KOPT-K1 (cell line): ENCODE measurements around the gene RRP9.

Experiments used
- H3K27ac ChIP-seq: fragments of 200-600 bp; sonication (generic); 2 replicates; pipeline ENCODE4 v1.5.1; 2016; ENCODE audit warnings: antibody characterized with exemption, mild to moderate bottlenecking, low read depth, low read length; ENCODE audit not compliant: poor library complexity, severe bottlenecking
- H3K36me3 ChIP-seq: fragments of 200-600 bp; sonication (generic); 2 replicates; pipeline ENCODE4 v1.5.1; 2017; ENCODE audit warnings: antibody characterized with exemption, mild to moderate bottlenecking, low read length, moderate library complexity; ENCODE audit not compliant: insufficient read depth
- H3K9me3 ChIP-seq: fragments of 200-600 bp; sonication (generic); 2 replicates; pipeline ENCODE4 v1.5.1; 2017; ENCODE audit warnings: antibody characterized with exemption, low read length, mild to moderate bottlenecking; ENCODE audit not compliant: insufficient read depth, poor library complexity, severe bottlenecking

RRP9 gene

GRCh38 chr3:51964521-51964920, 22.8 kb upstream of the RRP9 start:
- no peaks in the 10 kb centered on the region for H3K36me3 ChIP-seq
- H3K27ac ChIP-seq = no peak overlapping the region
- H3K9me3 ChIP-seq = no peaks in the 10 kb centered on the region

- no peaks in the 10 kb centered on the region for H3K36me3 ChIP-seq
- no peak overlapping the region for H3K27ac ChIP-seq
Observed at GRCh38 chr3:51963951-51964451, 22.3 kb upstream of the RRP9 start.

GRCh38 chr3:51962854-51963530, 21.3 kb upstream of the RRP9 start:
- Histone ChIP-seq H3K36me3 (no peaks in the 10 kb centered on the region), H3K9me3 (no peaks in the 10 kb centered on the region), H3K27ac (no peak overlapping the region)

More at GRCh38 chr3:51963951-51964451, 22.3 kb upstream of the RRP9 start:
- H3K9me3 ChIP-seq = no peaks in the 10 kb centered on the region

- no peaks in the 10 kb centered on the region for H3K9me3 ChIP-seq
- no peak overlapping the region for H3K27ac ChIP-seq
- H3K36me3 ChIP-seq = no peaks in the 10 kb centered on the region
Observed at GRCh38 chr3:51961602-51962569, 20.2 kb upstream of the RRP9 start.

- no peak overlapping the region for H3K27ac ChIP-seq
- no peaks in the 10 kb centered on the region for H3K36me3 ChIP-seq
- no peaks in the 10 kb centered on the region for H3K9me3 ChIP-seq
Observed at GRCh38 chr3:51961011-51961410, 19.3 kb upstream of the RRP9 start.

GRCh38 chr3:51960386-51960785, 18.7 kb upstream of the RRP9 start:
- Histone ChIP-seq H3K9me3 (no peaks in the 10 kb centered on the region), H3K36me3 (no peaks in the 10 kb centered on the region), H3K27ac (no peak overlapping the region)

GRCh38 chr3:51959651-51960050, 17.9 kb upstream of the RRP9 start:
- H3K27ac ChIP-seq = no peak overlapping the region
- no peaks in the 10 kb centered on the region for H3K36me3 ChIP-seq
- no peaks in the 10 kb centered on the region for H3K9me3 ChIP-seq

- Histone ChIP-seq H3K9me3 (no peaks in the 10 kb centered on the region), H3K36me3 (no peaks in the 10 kb centered on the region), H3K27ac (no peak overlapping the region)
Observed at GRCh38 chr3:51958603-51959521, 17.2 kb upstream of the RRP9 start.

- no peak overlapping the region for H3K27ac ChIP-seq
- H3K36me3 ChIP-seq = no peaks in the 10 kb centered on the region
- no peaks in the 10 kb centered on the region for H3K9me3 ChIP-seq
Observed at GRCh38 chr3:51957520-51958205, 16.0 kb upstream of the RRP9 start.

GRCh38 chr3:51955893-51956770, 14.4 kb upstream of the RRP9 start:
- H3K9me3 ChIP-seq = no peaks in the 10 kb centered on the region
- H3K27ac ChIP-seq = no peak overlapping the region
- H3K36me3 ChIP-seq = no peaks in the 10 kb centered on the region

- Histone ChIP-seq H3K36me3 (no peaks in the 10 kb centered on the region), H3K9me3 (no peaks in the 10 kb centered on the region), H3K27ac (no peak within 1 kb of the TSS)
Observed at GRCh38 chr3:51955175-51955892, 13.6 kb upstream of the RRP9 start, which contains the start of gene GPR62. Gene GPR62 (plus strand): TSS chr3:51955381. CDS start chr3:51955653, 272 bp downstream.

- Histone ChIP-seq H3K36me3 (no peaks in the 10 kb centered on the region), H3K27ac (no peak overlapping the region), H3K9me3 (no peaks in the 10 kb centered on the region)
Observed at GRCh38 chr3:51954713-51955112, 13.0 kb upstream of the RRP9 start.

- Histone ChIP-seq H3K9me3 (no peaks in the 10 kb centered on the region), H3K27ac (no peak overlapping the region), H3K36me3 (no peaks in the 10 kb centered on the region)
Observed at GRCh38 chr3:51954105-51954504, 12.4 kb upstream of the RRP9 start.
